ENCODE results near the gene PCAT7.

DNA sequence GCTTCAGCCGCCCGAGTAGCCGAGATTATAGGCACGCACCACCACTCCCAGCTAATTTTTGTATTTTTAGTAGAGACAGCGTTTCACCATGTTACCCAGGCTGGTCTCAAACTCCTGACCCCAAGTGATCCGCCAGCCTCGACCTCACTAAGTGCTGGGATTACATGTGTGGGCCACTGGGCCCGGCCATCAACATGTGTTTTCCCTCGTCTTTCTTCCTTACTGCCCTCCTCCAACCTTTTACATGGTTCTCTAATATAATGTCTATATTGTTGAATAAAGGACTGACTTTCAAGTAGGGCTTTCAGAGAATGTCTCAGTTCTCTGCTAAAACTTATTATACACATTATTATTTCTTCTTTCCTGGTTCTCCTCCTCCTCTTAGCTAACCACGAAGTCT is 21.3 kb upstream of the PCAT7 start:
- TF ChIP-seq, protein P1, sequence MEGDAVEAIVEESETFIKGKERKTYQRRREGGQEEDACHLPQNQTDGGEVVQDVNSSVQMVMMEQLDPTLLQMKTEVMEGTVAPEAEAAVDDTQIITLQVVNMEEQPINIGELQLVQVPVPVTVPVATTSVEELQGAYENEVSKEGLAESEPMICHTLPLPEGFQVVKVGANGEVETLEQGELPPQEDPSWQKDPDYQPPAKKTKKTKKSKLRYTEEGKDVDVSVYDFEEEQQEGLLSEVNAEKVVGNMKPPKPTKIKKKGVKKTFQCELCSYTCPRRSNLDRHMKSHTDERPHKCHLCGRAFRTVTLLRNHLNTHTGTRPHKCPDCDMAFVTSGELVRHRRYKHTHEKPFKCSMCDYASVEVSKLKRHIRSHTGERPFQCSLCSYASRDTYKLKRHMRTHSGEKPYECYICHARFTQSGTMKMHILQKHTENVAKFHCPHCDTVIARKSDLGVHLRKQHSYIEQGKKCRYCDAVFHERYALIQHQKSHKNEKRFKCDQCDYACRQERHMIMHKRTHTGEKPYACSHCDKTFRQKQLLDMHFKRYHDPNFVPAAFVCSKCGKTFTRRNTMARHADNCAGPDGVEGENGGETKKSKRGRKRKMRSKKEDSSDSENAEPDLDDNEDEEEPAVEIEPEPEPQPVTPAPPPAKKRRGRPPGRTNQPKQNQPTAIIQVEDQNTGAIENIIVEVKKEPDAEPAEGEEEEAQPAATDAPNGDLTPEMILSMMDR (IDR thresholded peaks at IDR 0.05), result no peak
- TF ChIP-seq ZFX (IDR thresholded peaks at IDR 0.05; ENCODE audit: borderline replicate concordance), result no peak

All from 22Rv1 (cell line).